A673 (cell line): ENCODE results near the gene ETFA. TPM values are rescaled to one million over a fixed set of nuclear protein-coding genes. Genes with fewer than 3 reads are reported as not detected.

ENCODE experiments used
- BruUV-seq: library from RNA; stranded (reverse); fragments of 400-500 nt; replicated peaks from 2 replicates; lab custom pipeline; 2021; lab: Mats Ljungman, UMichigan
- CTCF ChIA-PET: fragments of 300-600 bp; sonication (Branson Sonifier 250); formaldehyde crosslinking; loops from one replicate; lab custom pipeline; 2022; ENCODE audit warnings: antibody characterized with exemption; lab: Charles Lee
- POLR2A ChIA-PET: fragments of 300-600 bp; sonication (Branson Sonifier 250); formaldehyde crosslinking; loops from one replicate; lab custom pipeline; 2022; ENCODE audit warnings: antibody characterized with exemption; ENCODE audit not compliant: low non-redundant PET; lab: Charles Lee
- DNase-seq: peaks from one replicate; pipeline ENCODE4 v3.0.0-alpha.2; 2015; ENCODE audit warnings: low spot score
- H3K27ac ChIP-seq: fragments of 200-600 bp; sonication (generic); 2 replicates; pipeline ENCODE4 v1.5.1; 2016; ENCODE audit warnings: mixed run types, low read depth, mild to moderate bottlenecking, mixed read lengths, antibody characterized with exemption, low read length; ENCODE audit not compliant: poor library complexity, severe bottlenecking
- H3K27me3 ChIP-seq: fragments of 200-600 bp; sonication (generic); replicated peaks from 2 replicates; pipeline ENCODE4 v1.6.1; 2017; ENCODE audit warnings: mixed run types, low read depth, mild to moderate bottlenecking, mixed read lengths, antibody characterized with exemption, low read length; ENCODE audit not compliant: insufficient read depth, poor library complexity
- H3K36me3 ChIP-seq: fragments of 200-600 bp; sonication (generic); 2 replicates; pipeline ENCODE4 v1.6.1; 2016; ENCODE audit warnings: mixed run types, mild to moderate bottlenecking, mixed read lengths, antibody characterized with exemption, low read length; ENCODE audit not compliant: insufficient read depth, poor library complexity, severe bottlenecking
- H3K4me1 ChIP-seq: fragments of 200-600 bp; sonication (generic); 2 replicates; pipeline ENCODE4 v1.6.1; 2017; ENCODE audit warnings: mixed run types, mild to moderate bottlenecking, mixed read lengths, antibody characterized with exemption, low read length; ENCODE audit not compliant: insufficient read depth, poor library complexity, severe bottlenecking
- H3K4me3 ChIP-seq: fragments of 200-600 bp; sonication (generic); 2 replicates; pipeline ENCODE4 v1.5.1; 2016; ENCODE audit warnings: low read depth, mixed run types, mild to moderate bottlenecking, mixed read lengths, low read length; ENCODE audit not compliant: poor library complexity, severe bottlenecking
- H3K9me3 ChIP-seq: fragments of 200-600 bp; sonication (generic); 2 replicates; pipeline ENCODE4 v1.6.1; 2016; ENCODE audit warnings: mixed run types, low read depth, mild to moderate bottlenecking, mixed read lengths, antibody characterized with exemption, low read length; ENCODE audit not compliant: poor library complexity, severe bottlenecking
- CTCF ChIP-seq: fragments of 300-800, 200-600 bp; sonication (generic); conservative IDR thresholded peaks from 2 replicates; pipeline ENCODE4 v1.5.1; 2017; ENCODE audit warnings: low read depth, mild to moderate bottlenecking, antibody characterized with exemption, low read length, moderate library complexity, mixed read lengths
- EZH2 ChIP-seq: fragments of 200-600 bp; sonication (generic); IDR thresholded peaks from 2 replicates; pipeline ENCODE4 v1.6.1; 2017; ENCODE audit warnings: borderline replicate concordance, low read depth, mild to moderate bottlenecking, mixed read lengths, antibody characterized with exemption, low read length; ENCODE audit not compliant: poor library complexity, severe bottlenecking
- intact Hi-C: fragments of 100-400 bp; cut with micrococcal nuclease; formaldehyde crosslinking; loops from one replicate; pipeline ENCODE4 v1.10.0; 2022; ENCODE audit not compliant: unreplicated experiment
- total RNA-seq: library from RNA; stranded (reverse); gene quantifications from 2 replicates; pipeline ENCODE4 v1.2.3, GENCODE V29; 2021

ETFA gene
- total RNA-seq, 1 experiment from 2014 or later, result 133 TPM

- H3K4me1 ChIP-seq, result peaks cover 8% of the 10 kb centered on the region
- no peak for DNase-seq
- no peaks in the 10 kb centered on the region for H3K27me3 ChIP-seq
- TF ChIP-seq EZH2, result no peak
- TF ChIP-seq CTCF, result no peak
- POLR2A ChIA-PET, result no interaction called here
- intact Hi-C loops, result no loop called here
- no peaks in the 10 kb centered on the region for H3K9me3 ChIP-seq
- no peaks in the 10 kb centered on the region for H3K36me3 ChIP-seq
- H3K4me3 ChIP-seq, result no peak overlapping the region
- H3K27ac ChIP-seq, result no peak overlapping the region
- no TSS peak for BruUV-seq
- CTCF ChIA-PET, result no interaction called here
These were observed 111.2 kb downstream of the ETFA start for GRCh38 chr15:76200083-76200465.

- no TSS peak for BruUV-seq
- DNase-seq, result no peak
These were observed 111.9 kb downstream of the ETFA start for GRCh38 chr15:76199106-76200082.

GRCh38 chr15:76198456-76199105 lies 112.7 kb downstream of the ETFA start:
- DNase-seq, result no peak
- CTCF ChIA-PET, result no interaction called here
- POLR2A ChIA-PET, result no interaction called here
- no TSS peak for BruUV-seq
- intact Hi-C loops, result no loop called here
- peaks cover 8% of the 10 kb centered on the region for H3K4me1 ChIP-seq
- no peak overlapping the region for H3K4me3 ChIP-seq
- H3K36me3 ChIP-seq, result no peaks in the 10 kb centered on the region
- no peak overlapping the region for H3K27ac ChIP-seq
- H3K9me3 ChIP-seq, result no peaks in the 10 kb centered on the region
- no peaks in the 10 kb centered on the region for H3K27me3 ChIP-seq
- TF ChIP-seq EZH2 (no peak), CTCF (no peak)

More at GRCh38 chr15:76199106-76200082, 111.9 kb downstream of the ETFA start:
- no peaks in the 10 kb centered on the region for H3K27me3 ChIP-seq
- no peak overlapping the region for H3K4me3 ChIP-seq
- H3K4me1 ChIP-seq, result peaks cover 8% of the 10 kb centered on the region
- POLR2A ChIA-PET, result interaction anchor here (0.5 kb wide), 1 partner anchor 137 kb away, joined by 8 read pairs; the partner anchor contains the start of gene ISL2
- H3K27ac ChIP-seq, result no peak overlapping the region
- H3K9me3 ChIP-seq, result no peaks in the 10 kb centered on the region
- CTCF ChIA-PET, result no interaction called here
- TF ChIP-seq CTCF, result no peak
- no peaks in the 10 kb centered on the region for H3K36me3 ChIP-seq
- intact Hi-C loops, result no loop called here
